Vagina (tissue), 2 donors: ENCODE results near the gene C1QTNF12.

Source experiments
- POLR2A ChIP-seq, 2 donors: fragments of 450-650 bp; IDR thresholded peaks; one replicate each; pipeline ENCODE4 v1.6.1; 2017; ENCODE audit warnings: antibody characterized with exemption in 2 of 2, mild to moderate bottlenecking in 2 of 2, moderate library complexity in 2 of 2
- POLR2AphosphoS5 ChIP-seq, 2 donors: sonication (generic); formaldehyde crosslinking; IDR thresholded peaks; one replicate each; pipeline ENCODE4 v1.9.0; 2017; ENCODE audit warnings: antibody characterized with exemption in 2 of 2, mild to moderate bottlenecking in 2 of 2, low read depth in 1 of 2; ENCODE audit not compliant: insufficient read depth in 1 of 2
- TF ChIP-seq, protein P1 (sequence below), 3 experiments: fragments of 450-650 bp in 2 of 3; fragments of 200-600 bp in 1 of 3; sonication (generic) in 1 of 3; IDR thresholded peaks; one replicate each; pipeline ENCODE4 v1.5.1; 2017 to 2019; ENCODE audit warnings: antibody characterized with exemption in 3 of 3, mild to moderate bottlenecking in 2 of 3, moderate library complexity in 2 of 3

DNA sequence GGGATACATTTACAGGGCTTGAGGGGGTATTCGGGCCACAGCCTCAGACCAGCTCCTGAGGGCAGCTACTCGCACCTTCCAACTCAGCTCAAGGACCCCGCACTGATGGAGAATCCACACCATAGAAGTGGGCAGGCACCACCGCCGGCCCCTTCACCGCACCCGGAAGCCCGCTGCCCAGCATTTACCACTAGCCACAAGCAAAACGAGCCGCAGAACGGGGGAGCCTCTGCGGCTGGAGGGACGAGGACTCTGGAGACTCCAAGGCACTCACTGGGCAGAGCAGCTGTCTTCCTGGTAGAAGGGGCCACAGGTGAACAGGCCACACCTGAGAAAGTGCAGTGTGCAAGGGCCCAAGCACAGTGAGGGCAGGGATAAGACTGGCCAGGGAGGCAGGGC is 21.8 kb upstream of the C1QTNF12 start:
- no peak for TF ChIP-seq POLR2AphosphoS5 (IDR thresholded peaks at IDR 0.05; ENCODE audit: insufficient read depth in 1 of 2, low read depth in 1 of 2)
- TF ChIP-seq, protein P1, sequence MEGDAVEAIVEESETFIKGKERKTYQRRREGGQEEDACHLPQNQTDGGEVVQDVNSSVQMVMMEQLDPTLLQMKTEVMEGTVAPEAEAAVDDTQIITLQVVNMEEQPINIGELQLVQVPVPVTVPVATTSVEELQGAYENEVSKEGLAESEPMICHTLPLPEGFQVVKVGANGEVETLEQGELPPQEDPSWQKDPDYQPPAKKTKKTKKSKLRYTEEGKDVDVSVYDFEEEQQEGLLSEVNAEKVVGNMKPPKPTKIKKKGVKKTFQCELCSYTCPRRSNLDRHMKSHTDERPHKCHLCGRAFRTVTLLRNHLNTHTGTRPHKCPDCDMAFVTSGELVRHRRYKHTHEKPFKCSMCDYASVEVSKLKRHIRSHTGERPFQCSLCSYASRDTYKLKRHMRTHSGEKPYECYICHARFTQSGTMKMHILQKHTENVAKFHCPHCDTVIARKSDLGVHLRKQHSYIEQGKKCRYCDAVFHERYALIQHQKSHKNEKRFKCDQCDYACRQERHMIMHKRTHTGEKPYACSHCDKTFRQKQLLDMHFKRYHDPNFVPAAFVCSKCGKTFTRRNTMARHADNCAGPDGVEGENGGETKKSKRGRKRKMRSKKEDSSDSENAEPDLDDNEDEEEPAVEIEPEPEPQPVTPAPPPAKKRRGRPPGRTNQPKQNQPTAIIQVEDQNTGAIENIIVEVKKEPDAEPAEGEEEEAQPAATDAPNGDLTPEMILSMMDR (IDR thresholded peaks at IDR 0.05), result no peak
- no peak for TF ChIP-seq POLR2A (IDR thresholded peaks at IDR 0.05)
